Mucosa of descending colon (tissue), 3 donors: Measurements from ENCODE around the gene ZER1. TPM values are rescaled to one million over a fixed set of nuclear protein-coding genes. Genes with fewer than 3 reads are reported as not detected.

Source experiments
- ATAC-seq: fragments of 200-7000 bp; cut with Tn5 transposase; one replicate; pipeline ENCODE4 v1.9.1; 2020; ENCODE audit warnings: mild to moderate bottlenecking, moderate library complexity
- DNase-seq, 3 donors: peaks; one replicate each; pipeline ENCODE4 v3.0.0-alpha.2; 2020
- H3K36me3 ChIP-seq: fragments of 200-600 bp; one replicate; pipeline ENCODE4 v1.8.0; 2021; ENCODE audit warnings: low read depth, mild to moderate bottlenecking
- H3K4me1 ChIP-seq: fragments of 200-600 bp; one replicate; pipeline ENCODE4 v1.8.0; 2021; ENCODE audit warnings: low read depth, mild to moderate bottlenecking
- H3K4me3 ChIP-seq: fragments of 200-600 bp; one replicate; pipeline ENCODE4 v1.8.0; 2021; ENCODE audit warnings: mild to moderate bottlenecking
- H3K9me3 ChIP-seq: fragments of 200-600 bp; one replicate; pipeline ENCODE4 v1.8.0; 2021; ENCODE audit warnings: mild to moderate bottlenecking
- CTCF ChIP-seq: fragments of 200-600 bp; IDR thresholded peaks from one replicate; pipeline ENCODE4 v1.8.0; 2022; ENCODE audit warnings: antibody characterized with exemption, mild to moderate bottlenecking
- intact Hi-C, 2 donors: fragments of 100-400 bp; cut with DNase I in 1 of 2; cut with micrococcal nuclease in 1 of 2; formaldehyde crosslinking; loops; one replicate each; pipeline versions ENCODE4 v1.11.0 to v1.11.1; 2022; cut with DNase I, micrococcal nuclease
- total RNA-seq, 3 donors: library from RNA; stranded (reverse); fragmentation: NEBNext Ultra II Directional in 2 of 3; extraction: Animal tissue kit (Norgen Biotek cat#: 25700) in 2 of 3; gene quantifications; one replicate each; pipeline versions ENCODE4 v1.2.1 to v1.2.4, GENCODE V29; 2021 to 2023
- donor health status: DM: no; HTN: no; CAD: no; lungs with moderate emphysema.
- donor health status: DM: no; HTN: no; CAD: no.
- donor health status: DM: no; HTN: yes; CAD: no.

ZER1 gene
- total RNA-seq, 3 donors from 2014 or later, result 54.7 to 71.3 (median 68.8) TPM

- peaks cover 5% of the 10 kb centered on the region for H3K9me3 ChIP-seq
- TF ChIP-seq CTCF, result no peak
These were observed 3.1 kb upstream of the ZER1 start for GRCh38 chr9:128774804-128775203.

DNA sequence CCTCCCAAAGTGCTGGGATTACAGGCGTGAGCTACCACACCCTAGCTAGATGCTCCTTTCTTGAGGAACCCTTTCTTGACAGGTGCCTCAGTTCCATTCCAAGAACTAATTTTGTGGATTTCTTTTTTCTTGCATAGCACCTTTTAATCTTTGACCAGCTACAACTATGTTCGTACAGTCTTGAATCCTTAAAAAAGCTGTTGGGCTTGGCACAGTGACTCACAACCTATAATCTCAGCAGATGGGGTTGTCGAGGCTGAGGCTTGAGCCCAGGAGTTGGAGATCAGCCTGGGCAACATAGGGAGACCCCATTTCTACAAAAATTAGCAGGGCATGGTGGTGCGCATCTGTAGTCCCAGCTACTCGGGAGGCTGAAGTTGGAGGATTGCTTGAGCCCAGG is 1.3 kb upstream of the ZER1 start:
- peaks cover 15% of the 10 kb centered on the region for H3K4me1 ChIP-seq
- TF ChIP-seq CTCF, result no peak
- peaks cover 5% of the 10 kb centered on the region for H3K9me3 ChIP-seq
- DNase-seq, result no peak
- intact Hi-C loops, result no loop called here
- no peak for ATAC-seq
- no peaks in the 10 kb centered on the region for H3K36me3 ChIP-seq
- H3K4me3 ChIP-seq, result no peak overlapping the region

More at GRCh38 chr9:128774804-128775203, 3.1 kb upstream of the ZER1 start:
- DNase-seq (no peak), ATAC-seq (no peak)
- Histone ChIP-seq H3K36me3 (no peaks in the 10 kb centered on the region), H3K4me3 (no peak overlapping the region), H3K4me1 (peaks cover 14% of the 10 kb centered on the region)
- intact Hi-C loops, result no loop called here

GRCh38 chr9:128771094-128771721 is 519 bp downstream of the ZER1 start:
- TF ChIP-seq CTCF, result no peak
- DNase-seq, result peak in 2 of 3 donors; percentile 44 to 48
- peak overlapping the region; percentile 66 for H3K4me3 ChIP-seq
- peaks cover 5% of the 10 kb centered on the region for H3K9me3 ChIP-seq
- peaks cover 15% of the 10 kb centered on the region for H3K4me1 ChIP-seq
- intact Hi-C loops, result no loop called here
- no peaks in the 10 kb centered on the region for H3K36me3 ChIP-seq
- ATAC-seq, result peak; percentile 63

DNA sequence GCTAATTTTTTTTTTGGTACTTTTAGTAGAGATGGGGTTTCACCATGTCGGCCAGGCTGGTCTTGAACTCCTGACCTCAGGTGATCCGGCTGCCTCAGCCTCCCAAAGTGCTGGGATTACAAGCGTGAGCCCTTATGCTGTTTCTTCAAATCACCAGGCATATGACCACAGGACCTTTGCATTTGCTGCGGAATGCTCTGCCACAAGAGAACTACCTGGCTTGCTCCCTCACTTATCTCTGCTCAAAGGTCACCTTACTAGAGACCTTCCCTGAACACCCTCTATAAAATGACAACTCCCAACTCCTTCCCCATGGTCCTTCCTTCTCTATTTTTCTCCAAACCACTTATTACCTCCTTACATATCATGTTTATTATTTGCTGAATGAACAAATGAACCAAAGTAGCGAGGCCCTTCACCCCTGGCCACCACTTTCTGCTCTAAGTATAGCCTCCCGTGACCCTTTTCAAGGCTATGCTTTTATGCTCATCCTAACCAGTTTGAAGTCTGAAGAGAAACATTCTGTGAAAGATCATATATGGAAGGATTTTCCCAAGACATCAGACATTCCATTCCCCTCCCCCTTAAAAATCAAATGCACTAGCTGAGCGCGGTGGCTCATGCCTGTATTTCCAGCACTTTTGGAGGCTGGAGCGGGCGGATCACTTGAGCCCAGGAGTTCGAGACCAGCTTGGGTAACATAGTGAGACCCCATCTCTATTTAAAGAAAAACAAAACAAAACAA is 1.3 kb downstream of the ZER1 start:
- peak; percentile 31 for ATAC-seq
- no peaks in the 10 kb centered on the region for H3K36me3 ChIP-seq
- H3K9me3 ChIP-seq, result no peaks in the 10 kb centered on the region
- DNase-seq, result peak in 1 of 3 donors; percentile 25
- intact Hi-C loops, result no loop called here
- TF ChIP-seq CTCF, result no peak
- H3K4me1 ChIP-seq, result peaks cover 15% of the 10 kb centered on the region
- H3K4me3 ChIP-seq, result peak overlapping the region; percentile 66

- TF ChIP-seq CTCF, result no peak
- peaks cover 15% of the 10 kb centered on the region for H3K4me1 ChIP-seq
- DNase-seq (no peak), ATAC-seq (no peak)
- H3K4me3 ChIP-seq, result no peak overlapping the region
- H3K36me3 ChIP-seq, result no peaks in the 10 kb centered on the region
- no peaks in the 10 kb centered on the region for H3K9me3 ChIP-seq
- intact Hi-C loops, result no loop called here
These were observed 3.1 kb downstream of the ZER1 start for GRCh38 chr9:128768606-128769005.
